OCI-LY7 (cell line): ENCODE measurements around the gene WWOX. TPM values are rescaled to one million over a fixed set of nuclear protein-coding genes. Genes with fewer than 3 reads are reported as not detected.
"Not testable (repeated sequence)": the region's sequence is repeated elsewhere in the genome, so short reads cannot be mapped to it uniquely, and the experiment has no call there.

ENCODE experiments used
- BruUV-seq: library from RNA; stranded (reverse); fragments of 400-500 nt; replicated peaks from 2 replicates; lab custom pipeline; 2021; lab: Mats Ljungman, UMichigan
- CTCF ChIA-PET: fragments of 300-600 bp; sonication (Branson Sonifier 250); formaldehyde crosslinking; loops from one replicate; lab custom pipeline; 2022; ENCODE audit warnings: antibody characterized with exemption; ENCODE audit not compliant: unreplicated experiment; lab: Charles Lee
- POLR2A ChIA-PET: fragments of 300-600 bp; sonication (Branson Sonifier 250); formaldehyde crosslinking; loops from one replicate; lab custom pipeline; 2022; ENCODE audit warnings: antibody characterized with exemption; lab: Charles Lee
- DNase-seq: peaks from one replicate; pipeline ENCODE4 v3.0.0-alpha.2; 2015; ENCODE audit warnings: low spot score
- H2AFZ ChIP-seq: fragments of 200-600 bp; sonication (generic), shearing (Covaris generic); 2 replicates; pipeline ENCODE4 v1.6.1; 2014; ENCODE audit warnings: mild to moderate bottlenecking, antibody characterized with exemption, low read length, moderate library complexity
- H3K27ac ChIP-seq: fragments of 200-600 bp; sonication (generic); 2 replicates; pipeline ENCODE4 v1.5.1; 2014; ENCODE audit warnings: mixed run types, low read depth, mild to moderate bottlenecking, moderate library complexity, low read length, inconsistent platforms; ENCODE audit not compliant: poor library complexity, severe bottlenecking
- H3K36me3 ChIP-seq: fragments of 200-600 bp; sonication (generic); 2 replicates; pipeline ENCODE4 v1.6.1; 2014; ENCODE audit warnings: mild to moderate bottlenecking, antibody characterized with exemption, low read length, moderate library complexity, mixed read lengths; ENCODE audit not compliant: insufficient read depth
- H3K4me1 ChIP-seq: fragments of 200-600 bp; sonication (generic); 2 replicates; pipeline ENCODE4 v1.5.1; 2014; ENCODE audit warnings: mild to moderate bottlenecking, low read length; ENCODE audit not compliant: insufficient read depth, poor library complexity, severe bottlenecking
- H3K4me2 ChIP-seq: fragments of 200-600 bp; sonication (generic); 2 replicates; pipeline ENCODE4 v1.6.1; 2014; ENCODE audit warnings: mild to moderate bottlenecking, low read length
- H3K4me3 ChIP-seq: fragments of 200-600 bp; sonication (generic); 2 replicates; pipeline ENCODE4 v1.5.1; 2014; ENCODE audit warnings: mild to moderate bottlenecking, low read depth, low read length; ENCODE audit not compliant: poor library complexity, severe bottlenecking
- H3K79me2 ChIP-seq: fragments of 200-600 bp; sonication (generic); 2 replicates; pipeline ENCODE4 v1.6.1; 2016; ENCODE audit warnings: low read depth, mild to moderate bottlenecking, low read length, moderate library complexity, mixed read lengths; ENCODE audit not compliant: insufficient read depth
- H3K9me2 ChIP-seq: fragments of 200-600 bp; sonication (generic); 2 replicates; pipeline ENCODE4 v1.6.1; 2016; ENCODE audit warnings: mild to moderate bottlenecking, low read length, mixed read lengths; ENCODE audit not compliant: insufficient read depth
- H3K9me3 ChIP-seq: fragments of 200-600 bp; sonication (generic); 2 replicates; pipeline ENCODE4 v1.6.1; 2014; ENCODE audit warnings: mild to moderate bottlenecking, mixed run types, low read length, mixed read lengths
- H4K20me1 ChIP-seq: fragments of 200-600 bp; sonication (generic); 2 replicates; pipeline ENCODE4 v1.6.1; 2014; ENCODE audit warnings: mild to moderate bottlenecking, antibody characterized with exemption, low read length, moderate library complexity, mixed read lengths; ENCODE audit not compliant: insufficient read depth
- EZH2phosphoT487 ChIP-seq: fragments of 200-600 bp; sonication (generic); IDR thresholded peaks from 2 replicates; pipeline ENCODE4 v1.6.1; 2018; ENCODE audit warnings: low read depth, borderline replicate concordance, mild to moderate bottlenecking, mixed run types, antibody characterized with exemption, low read length, moderate library complexity, mixed read lengths
- intact Hi-C: fragments of 100-400 bp; cut with micrococcal nuclease; formaldehyde crosslinking; loops from one replicate; pipeline ENCODE4 v1.10.0; 2022; ENCODE audit not compliant: unreplicated experiment
- total RNA-seq, 2 experiments: library from RNA; depleted of rRNA in 1 of 2; stranded (reverse); fragments of >200 nt in 1 of 2; shearing (Covaris generic) in 1 of 2; gene quantifications; 2 replicates each; pipeline ENCODE4 v1.2.3, GENCODE V29; 2014 to 2022
- TF ChIP-seq, protein P1 (sequence below): fragments of 200-600 bp; sonication (generic); conservative IDR thresholded peaks from 2 replicates; pipeline ENCODE4 v1.5.1; 2014; ENCODE audit warnings: mild to moderate bottlenecking, antibody characterized with exemption, low read length, moderate library complexity, mixed read lengths

Gene WWOX
- total RNA-seq, 2 experiments from 2014 or later: 40.2 to 47.6 TPM

DNA sequence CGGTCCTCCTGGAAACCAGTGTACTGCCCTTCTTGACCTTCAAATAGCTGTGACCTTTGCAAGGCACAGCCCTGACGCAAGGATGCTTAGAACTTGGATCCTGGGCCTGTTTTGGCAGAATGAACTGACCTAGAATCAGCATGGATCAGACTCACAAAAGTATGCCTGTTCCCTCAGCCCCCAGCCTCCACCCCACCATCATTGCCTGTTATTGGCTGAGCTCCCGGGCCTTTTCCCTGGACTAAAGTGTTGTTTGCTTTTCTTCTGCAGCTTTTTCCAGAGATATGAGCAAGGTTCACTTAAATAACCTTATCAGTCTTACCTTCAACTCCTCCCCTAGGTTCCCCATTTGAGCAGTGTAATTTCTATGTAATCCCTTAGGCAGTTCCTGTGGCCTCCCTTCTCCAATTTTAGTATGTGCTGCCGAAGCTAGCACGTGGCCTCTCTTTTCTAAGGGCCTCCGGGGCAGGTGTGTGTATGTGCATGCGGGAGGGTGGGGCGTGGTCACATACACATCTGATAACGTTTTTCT lies 1153.7 kb downstream of the WWOX start:
- Histone ChIP-seq H3K27ac (no peak overlapping the region), H4K20me1 (no peaks in the 10 kb centered on the region), H3K36me3 (no peaks in the 10 kb centered on the region), H3K4me2 (no peak overlapping the region), H3K79me2 (no peaks in the 10 kb centered on the region), H2AFZ (no peak overlapping the region), H3K4me3 (no peak overlapping the region), H3K9me2 (no peaks in the 10 kb centered on the region), H3K4me1 (no peaks in the 10 kb centered on the region), H3K9me3 (no peaks in the 10 kb centered on the region)
- no peak for DNase-seq
- BruUV-seq: no TSS peak
- no peak for TF ChIP-seq EZH2phosphoT487
- TF ChIP-seq, protein P1, sequence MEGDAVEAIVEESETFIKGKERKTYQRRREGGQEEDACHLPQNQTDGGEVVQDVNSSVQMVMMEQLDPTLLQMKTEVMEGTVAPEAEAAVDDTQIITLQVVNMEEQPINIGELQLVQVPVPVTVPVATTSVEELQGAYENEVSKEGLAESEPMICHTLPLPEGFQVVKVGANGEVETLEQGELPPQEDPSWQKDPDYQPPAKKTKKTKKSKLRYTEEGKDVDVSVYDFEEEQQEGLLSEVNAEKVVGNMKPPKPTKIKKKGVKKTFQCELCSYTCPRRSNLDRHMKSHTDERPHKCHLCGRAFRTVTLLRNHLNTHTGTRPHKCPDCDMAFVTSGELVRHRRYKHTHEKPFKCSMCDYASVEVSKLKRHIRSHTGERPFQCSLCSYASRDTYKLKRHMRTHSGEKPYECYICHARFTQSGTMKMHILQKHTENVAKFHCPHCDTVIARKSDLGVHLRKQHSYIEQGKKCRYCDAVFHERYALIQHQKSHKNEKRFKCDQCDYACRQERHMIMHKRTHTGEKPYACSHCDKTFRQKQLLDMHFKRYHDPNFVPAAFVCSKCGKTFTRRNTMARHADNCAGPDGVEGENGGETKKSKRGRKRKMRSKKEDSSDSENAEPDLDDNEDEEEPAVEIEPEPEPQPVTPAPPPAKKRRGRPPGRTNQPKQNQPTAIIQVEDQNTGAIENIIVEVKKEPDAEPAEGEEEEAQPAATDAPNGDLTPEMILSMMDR: no peak
- POLR2A ChIA-PET: no interaction called here
- intact Hi-C loops: no loop called here
- CTCF ChIA-PET: no interaction called here

DNA sequence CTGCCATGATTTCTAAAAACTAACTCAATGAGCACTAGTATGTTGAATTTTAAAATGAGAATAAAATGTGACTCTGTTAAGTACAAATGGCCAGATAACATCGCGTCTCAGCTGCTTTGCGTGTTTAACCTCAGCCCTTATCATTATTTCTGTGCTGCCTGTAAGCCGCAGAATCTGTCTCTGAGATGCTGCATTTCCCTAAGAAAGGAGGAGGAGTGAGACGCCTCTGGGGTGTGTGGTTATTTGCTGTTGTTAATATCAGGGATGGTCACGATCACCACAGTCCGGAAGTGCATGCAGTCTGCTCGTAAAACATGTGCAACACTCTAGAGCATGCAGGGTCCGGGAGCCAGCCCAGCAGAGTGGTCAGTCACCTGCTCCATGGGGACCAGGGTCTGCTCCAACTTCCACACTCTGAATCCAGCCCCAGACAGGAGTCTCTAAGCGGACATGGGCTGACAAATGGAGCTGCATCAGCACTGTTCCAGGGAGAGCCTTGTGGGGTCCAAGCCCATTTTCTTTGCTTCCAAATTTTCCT lies 1158.6 kb downstream of the WWOX start:
- Histone ChIP-seq H3K4me2 (no peak overlapping the region), H3K4me1 (no peaks in the 10 kb centered on the region), H4K20me1 (no peaks in the 10 kb centered on the region), H3K36me3 (no peaks in the 10 kb centered on the region), H3K9me3 (no peaks in the 10 kb centered on the region), H2AFZ (no peak overlapping the region), H3K9me2 (no peaks in the 10 kb centered on the region), H3K79me2 (no peaks in the 10 kb centered on the region), H3K4me3 (no peak overlapping the region), H3K27ac (no peak overlapping the region)
- no peak for DNase-seq
- TF ChIP-seq, protein P1: no peak
- TF ChIP-seq EZH2phosphoT487: no peak
- BruUV-seq: no TSS peak
- POLR2A ChIA-PET: no interaction called here
- CTCF ChIA-PET: no interaction called here
- intact Hi-C loops: no loop called here

DNA sequence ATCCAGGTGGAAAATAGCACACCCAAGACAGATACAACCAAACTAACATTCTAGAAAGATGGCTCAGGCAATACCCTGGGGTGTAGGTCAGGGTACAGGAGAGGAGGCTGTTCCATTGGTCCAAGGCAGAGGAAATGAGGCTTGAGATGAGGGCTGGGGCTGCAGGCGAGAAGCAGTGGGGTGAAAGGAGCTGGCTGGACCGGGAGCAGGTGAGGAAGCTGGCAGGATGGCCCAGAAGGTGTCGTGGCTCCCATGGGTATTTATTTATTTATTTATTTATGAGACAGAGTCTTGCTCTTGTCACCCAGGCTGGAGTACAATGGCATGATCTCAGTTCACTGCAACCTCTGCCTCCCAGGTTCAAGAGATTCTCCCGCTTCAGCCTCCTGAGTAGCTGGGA lies 1161.4 kb downstream of the WWOX start:
- H3K9me2 ChIP-seq, H3K4me1 ChIP-seq, H3K36me3 ChIP-seq, H2AFZ ChIP-seq, CTCF ChIA-PET, H3K4me3 ChIP-seq, H4K20me1 ChIP-seq, H3K79me2 ChIP-seq, DNase-seq, H3K9me3 ChIP-seq, POLR2A ChIA-PET, intact Hi-C loops, H3K27ac ChIP-seq, H3K4me2 ChIP-seq, BruUV-seq: not testable (repeated sequence)
